Lower leg skin (tissue), 3 donors: Measurements from ENCODE around the gene GSG1L.

Experiments used
- POLR2A ChIP-seq, 2 donors: fragments of 450-650 bp; IDR thresholded peaks; one replicate each; pipeline ENCODE4 v1.6.1; 2016 to 2017; ENCODE audit warnings: antibody characterized with exemption in 2 of 2, mild to moderate bottlenecking in 1 of 2, moderate library complexity in 1 of 2
- TF ChIP-seq, protein P1 (sequence below), 3 donors: fragments of 450-650 bp; IDR thresholded peaks; one replicate each; pipeline ENCODE4 v1.5.1; 2016; ENCODE audit warnings: antibody characterized with exemption in 3 of 3, mild to moderate bottlenecking in 3 of 3, moderate library complexity in 2 of 3

DNA sequence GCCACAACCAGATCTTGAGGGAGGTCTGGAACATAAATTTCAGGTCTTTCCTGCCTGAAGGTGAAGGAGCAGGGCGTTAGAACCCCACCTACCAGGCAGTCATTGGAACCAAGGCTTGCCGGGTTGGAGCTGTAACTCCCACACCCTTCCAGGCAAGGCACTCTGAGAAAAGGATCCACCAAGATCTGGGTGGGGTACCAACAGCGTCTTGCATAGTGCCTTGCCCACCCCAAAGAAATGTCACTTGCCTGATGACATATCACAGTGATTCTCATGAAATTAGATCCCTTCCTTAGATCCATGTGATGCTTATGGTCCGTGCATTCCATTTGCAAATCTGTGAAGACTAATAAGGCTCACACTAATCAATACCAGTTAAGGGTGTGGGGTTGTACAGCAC is 312.3 kb downstream of the GSG1L start:
- TF ChIP-seq, protein P1, sequence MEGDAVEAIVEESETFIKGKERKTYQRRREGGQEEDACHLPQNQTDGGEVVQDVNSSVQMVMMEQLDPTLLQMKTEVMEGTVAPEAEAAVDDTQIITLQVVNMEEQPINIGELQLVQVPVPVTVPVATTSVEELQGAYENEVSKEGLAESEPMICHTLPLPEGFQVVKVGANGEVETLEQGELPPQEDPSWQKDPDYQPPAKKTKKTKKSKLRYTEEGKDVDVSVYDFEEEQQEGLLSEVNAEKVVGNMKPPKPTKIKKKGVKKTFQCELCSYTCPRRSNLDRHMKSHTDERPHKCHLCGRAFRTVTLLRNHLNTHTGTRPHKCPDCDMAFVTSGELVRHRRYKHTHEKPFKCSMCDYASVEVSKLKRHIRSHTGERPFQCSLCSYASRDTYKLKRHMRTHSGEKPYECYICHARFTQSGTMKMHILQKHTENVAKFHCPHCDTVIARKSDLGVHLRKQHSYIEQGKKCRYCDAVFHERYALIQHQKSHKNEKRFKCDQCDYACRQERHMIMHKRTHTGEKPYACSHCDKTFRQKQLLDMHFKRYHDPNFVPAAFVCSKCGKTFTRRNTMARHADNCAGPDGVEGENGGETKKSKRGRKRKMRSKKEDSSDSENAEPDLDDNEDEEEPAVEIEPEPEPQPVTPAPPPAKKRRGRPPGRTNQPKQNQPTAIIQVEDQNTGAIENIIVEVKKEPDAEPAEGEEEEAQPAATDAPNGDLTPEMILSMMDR (IDR thresholded peaks at IDR 0.05) = no peak
- no peak for TF ChIP-seq POLR2A (IDR thresholded peaks at IDR 0.05)
